NCI-H2107 treated with DMSO at 0.1 percent for 48 hours (cell line): ENCODE results near the gene CFAP61.
A peak's percentile ranks its signal among the peaks of the same experiment; 100 is the strongest.
"Not testable (repeated sequence)": the region's sequence is repeated elsewhere in the genome, so short reads cannot be mapped to it uniquely, and the experiment has no call there.

Experiments
- DNase-seq: peaks from one replicate; lab custom pipeline; 2025; ENCODE audit not compliant: unreplicated experiment; lab: John Stamatoyannopoulos, UW

CFAP61 gene

DNA sequence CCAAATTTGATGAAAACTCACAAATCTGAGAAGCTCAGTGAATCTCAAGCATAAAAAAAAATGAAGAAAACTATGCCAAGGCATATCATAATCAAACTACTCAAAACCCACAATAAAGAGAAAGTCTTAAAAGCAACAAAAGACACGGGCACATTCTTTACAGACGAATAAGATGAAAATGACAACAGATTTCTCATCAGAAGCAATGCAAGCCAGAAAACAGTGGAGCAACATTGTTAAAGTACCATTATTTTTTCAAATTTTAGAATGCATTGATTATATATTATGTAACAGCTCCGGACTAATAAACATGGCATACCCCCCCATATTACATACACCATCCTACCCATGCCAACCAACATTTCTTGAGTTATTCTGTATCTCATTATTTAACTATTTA is 260.2 kb downstream of the CFAP61 start:
- no peak for DNase-seq

DNA sequence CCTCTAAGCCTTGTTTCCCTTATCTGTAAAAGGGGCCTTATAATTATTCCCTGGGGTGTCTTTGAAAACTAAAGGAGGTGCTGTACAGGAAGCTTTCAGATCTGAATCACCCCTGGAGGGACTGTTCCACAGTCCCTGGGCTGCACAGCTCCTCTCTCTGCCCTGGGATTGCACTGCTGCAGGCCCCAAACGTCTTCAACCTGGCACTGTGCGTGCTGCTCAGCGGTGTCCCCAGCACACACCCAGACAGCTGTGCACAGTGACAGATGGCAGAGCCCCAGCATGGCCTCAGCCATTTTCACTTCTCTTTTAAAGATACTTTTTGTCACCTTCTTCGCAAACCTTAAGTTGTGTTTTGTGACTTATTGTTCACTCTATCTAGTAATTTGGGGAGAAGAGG is 264.9 kb downstream of the CFAP61 start:
- no peak for DNase-seq

DNA sequence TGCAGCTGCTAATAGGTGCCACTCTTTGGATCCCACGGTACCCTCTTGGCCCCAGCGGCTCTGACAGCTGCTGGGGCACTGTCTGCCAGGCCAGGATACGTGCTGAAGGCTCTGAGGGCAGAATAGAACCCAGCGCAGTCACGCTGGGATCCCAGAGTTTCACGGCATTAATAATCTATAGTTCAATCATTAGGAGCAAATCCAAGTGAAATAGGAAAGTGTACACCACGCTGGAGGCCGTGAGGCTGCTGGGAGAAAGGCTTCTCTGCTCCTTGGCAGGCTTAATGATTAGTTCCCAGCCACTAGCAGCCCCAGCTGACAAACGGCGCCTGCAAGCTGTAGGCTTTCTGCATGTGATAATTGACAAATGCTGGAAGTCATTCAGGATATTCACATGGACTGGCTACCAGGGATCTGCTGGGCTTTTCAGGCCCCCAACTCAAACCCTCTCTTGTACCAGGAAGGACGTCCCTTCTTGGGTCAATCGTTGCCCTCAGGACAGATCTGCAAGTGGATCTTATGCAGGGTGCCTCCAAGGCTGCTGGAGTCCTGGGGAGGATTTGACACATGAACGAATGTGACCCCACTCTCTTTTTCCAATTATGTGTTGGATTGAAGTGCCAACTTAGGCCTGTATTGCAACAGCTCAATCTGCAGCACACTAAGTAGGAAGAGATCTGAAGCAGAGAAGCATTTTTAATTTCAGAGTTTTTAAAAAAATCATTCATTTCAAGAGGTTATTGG is 265.5 kb downstream of the CFAP61 start:
- no peak for DNase-seq

DNA sequence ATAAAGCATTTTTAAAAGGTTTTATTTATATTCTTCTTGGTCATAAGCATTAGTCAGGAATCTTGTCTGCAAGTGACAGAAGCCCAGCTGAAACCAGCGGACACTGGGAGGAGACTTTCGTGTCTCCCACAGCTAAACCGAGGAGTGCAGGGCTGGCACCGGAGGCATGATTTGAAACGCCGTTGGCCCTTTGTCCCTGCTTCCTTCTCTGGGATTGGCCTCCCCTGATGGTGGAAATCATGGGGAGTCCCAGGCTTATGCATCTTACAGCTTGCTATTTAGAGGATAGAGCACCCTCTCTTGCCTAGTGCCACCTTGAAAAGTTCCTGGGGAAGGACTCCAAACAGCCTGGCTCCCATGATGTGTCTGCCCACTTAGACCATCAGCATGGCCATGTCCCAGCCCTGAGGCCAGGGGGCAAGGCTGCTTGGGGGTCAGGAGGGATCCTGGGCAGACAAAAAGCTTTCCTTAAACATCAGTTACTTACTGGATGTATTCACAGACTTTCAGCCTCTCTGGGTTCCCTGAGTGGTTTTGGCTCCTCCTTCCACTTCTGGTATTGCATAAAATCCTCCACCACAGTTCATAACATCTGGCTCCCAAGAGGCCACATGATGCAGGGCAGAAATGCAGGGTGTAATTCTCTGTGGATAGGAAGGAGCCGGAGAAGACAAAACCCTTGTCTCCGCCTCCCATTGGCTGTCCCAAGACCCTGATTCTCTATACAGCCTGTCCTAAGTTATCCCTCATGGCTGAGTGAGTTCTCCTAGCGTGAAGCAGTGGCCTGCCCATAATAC is 266.2 kb downstream of the CFAP61 start:
- DNase-seq: peak; percentile 22

DNA sequence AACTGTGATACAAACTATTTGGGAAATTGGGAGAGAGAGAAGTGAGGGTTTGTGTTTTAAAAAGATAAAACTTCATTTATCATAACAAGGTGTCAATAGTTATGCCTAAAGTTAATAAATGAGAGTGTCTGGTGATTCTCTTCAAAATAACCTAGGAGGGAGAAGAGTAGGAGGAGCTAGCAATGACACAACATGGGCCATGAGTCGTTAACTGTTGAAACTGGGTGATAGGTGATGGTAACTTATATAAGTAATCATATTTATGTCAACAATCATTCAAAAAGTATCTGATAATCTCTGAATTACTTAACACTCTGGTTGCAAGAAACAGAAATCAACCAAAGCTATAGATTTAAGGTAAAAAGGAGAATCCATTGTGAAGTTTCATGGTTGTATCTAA is 268.8 kb downstream of the CFAP61 start:
- DNase-seq: no peak

DNA sequence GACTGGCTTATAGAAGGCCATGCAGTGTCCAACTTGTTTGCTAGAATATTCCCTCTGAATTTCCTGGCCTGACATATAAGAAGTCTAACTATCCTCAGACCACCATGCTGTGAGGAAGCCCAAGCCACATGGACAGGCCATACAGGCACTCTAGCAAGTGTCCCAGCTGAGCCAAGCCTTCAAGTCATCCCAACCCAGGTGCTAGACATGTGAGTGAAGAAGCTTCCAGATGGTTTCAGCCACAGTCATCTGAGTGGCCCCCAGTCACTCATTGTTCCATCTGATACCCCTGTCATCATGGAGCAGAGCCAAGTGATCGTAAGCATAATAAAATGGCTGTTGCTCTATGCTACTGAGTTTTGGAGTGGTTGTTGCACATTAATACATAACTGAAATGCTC is 269.6 kb downstream of the CFAP61 start:
- no peak for DNase-seq

DNA sequence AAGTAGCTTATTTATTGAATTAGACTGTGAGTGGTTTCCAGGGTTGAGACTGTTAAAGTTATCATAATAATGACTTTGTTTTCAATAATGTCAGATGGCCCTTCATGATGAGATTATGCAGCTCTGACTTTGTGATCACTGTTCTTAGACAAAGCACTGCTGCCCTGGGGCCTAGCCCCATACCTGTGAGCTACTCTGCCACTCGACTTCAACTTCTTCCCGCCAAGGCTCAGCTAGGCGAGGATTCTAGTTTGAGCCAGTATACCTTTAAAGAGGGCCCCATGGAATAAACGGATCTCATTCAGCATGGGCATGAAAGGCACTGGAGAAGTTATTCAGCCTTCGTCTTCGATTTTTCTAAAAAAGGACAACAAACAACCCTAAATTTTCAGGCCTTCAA is 270.6 kb downstream of the CFAP61 start:
- DNase-seq: no peak

DNA sequence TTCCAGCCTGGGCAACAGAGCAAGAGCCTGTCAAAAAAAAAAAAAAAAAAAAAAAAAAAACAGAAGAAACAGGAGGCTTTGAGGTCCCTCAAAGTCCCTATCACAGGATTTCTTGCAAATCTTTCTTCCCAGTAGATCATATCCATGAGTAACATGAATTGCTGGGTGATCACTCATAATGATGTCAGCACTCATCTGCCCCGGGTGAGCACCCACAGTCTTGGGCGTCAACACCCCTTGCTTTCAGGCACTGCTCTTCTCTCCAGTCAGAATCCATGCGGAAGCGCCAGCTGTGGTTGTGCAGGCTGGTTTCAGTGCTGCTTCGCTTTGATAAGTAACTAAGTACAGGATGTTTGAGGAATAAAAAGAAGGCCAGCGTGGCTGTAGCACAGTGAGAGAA is 275.4 kb downstream of the CFAP61 start:
- no peak for DNase-seq

DNA sequence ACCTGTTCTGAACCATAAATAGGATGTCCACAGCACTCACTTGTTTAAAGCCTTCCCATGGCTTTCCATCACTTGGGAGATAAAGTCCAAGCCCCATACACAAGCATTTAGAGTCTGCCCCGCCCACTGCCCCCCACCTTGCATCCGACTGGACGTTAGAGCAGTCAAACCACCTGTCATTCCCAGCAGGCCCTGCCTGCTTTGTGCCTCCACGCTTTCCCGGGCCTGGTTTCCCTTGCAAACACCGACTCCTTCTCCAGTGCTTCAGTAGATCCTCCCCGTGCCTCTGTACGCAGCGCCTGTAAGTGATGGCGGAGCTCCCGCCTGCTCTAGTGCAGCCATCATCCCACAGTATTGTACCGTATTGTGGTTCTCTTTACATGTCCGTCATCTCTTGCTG is 277.2 kb downstream of the CFAP61 start:
- DNase-seq: no peak

DNA sequence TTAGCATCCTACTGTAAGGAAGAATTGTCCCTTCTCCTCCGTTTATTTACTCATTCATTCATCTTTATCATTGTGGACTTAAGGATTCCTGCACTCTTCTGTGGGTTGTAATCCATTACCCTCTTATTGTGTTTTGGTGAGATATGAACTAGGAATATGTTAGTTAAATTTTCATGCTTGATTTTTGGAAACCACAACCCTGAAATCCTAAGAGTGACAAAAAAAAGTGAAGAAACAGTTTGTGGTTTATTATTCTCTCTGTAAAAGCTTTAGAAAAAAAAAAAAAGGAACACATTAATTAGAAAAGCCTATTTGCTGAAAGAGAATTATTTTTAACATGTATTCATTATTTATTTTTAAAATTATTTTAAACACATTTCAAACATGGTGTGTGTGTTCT is 278.8 kb downstream of the CFAP61 start:
- no peak for DNase-seq

DNA sequence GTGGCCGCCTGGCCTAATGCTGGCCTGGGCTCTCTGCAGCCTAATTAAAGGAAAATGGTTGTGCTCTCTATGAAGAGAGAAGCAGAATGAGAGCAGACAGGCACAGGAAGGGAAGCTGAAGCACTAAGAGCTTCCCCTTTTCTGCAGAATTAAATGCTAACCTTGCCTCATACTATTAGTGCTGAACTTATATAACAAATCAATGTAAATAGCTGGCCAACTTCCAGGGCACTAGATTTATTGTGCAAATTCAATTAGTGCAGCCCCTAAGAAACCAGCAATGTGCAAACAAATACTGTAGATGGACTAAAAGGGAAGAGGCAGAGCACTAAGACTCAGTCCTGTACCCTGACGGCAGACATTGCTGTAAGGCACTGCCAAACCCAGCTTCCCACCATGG is 279.5 kb downstream of the CFAP61 start:
- no peak for DNase-seq

DNA sequence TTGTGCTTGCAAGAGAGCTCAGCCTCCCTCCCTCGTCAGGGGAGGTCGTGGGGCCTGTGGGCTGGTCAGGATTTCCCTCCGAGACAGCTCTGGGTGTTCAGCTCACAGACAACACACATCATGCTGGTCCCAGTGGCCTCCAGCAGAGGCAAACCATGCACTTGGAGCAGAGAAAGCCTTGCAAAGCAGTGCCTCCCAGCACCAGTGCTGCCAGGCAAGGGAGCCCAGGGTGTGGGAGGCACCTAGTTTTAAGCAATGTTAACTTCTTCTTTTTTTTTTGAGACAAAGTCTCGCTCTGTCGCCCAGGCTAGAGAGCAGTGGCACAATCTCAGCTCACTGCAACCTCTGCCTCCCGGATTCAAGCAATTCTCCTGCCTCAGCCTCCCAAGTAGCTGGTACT is 281.5 kb downstream of the CFAP61 start:
- no peak for DNase-seq

DNA sequence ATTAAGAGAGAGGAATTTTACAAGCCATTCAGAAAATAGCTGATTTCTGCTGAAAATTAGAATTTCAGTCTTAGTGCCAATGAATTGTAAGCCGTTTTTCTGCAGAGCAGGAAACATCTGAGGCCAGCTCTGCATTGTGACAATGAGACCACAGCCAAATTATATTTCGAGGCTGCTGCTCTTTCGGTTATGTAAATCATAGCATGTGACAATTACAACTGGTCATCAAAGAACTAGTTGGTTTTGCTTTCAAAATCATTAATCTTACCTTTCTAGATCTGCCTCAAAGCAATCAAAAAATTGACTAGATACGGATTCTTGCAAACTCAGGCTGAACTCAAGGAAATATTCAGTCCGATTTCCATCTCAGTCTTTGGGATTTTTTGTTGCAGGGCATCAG is 282.2 kb downstream of the CFAP61 start:
- DNase-seq: no peak

DNA sequence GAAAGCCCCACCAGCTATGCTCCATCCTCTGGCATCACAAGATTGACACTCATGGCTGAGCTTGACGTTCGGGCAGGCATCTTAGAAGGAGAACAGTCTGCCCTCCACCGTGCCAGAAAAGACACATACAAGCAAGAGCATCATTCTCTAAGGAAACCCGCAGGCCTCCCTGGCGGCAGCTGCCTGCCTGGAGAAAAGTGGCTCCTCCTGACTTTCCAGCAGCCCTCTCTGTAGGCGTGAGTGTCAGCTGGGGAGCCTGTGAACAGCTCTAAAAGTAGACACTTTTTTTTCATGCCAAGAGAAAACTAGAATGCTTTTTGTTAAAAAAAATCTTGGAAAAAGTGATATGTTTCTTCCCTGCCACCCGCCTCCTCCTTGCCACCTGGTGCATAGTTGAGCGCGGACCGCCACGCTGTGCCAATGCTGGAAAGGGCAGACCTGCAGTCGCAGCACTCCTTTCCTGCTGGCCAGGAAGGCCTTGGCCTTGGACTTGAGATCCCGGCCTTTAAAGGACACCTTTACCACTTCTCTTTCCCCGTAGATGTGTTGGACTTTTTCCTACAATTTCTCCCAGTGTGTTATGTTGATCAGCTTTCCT is 285.9 kb downstream of the CFAP61 start:
- DNase-seq: no peak

DNA sequence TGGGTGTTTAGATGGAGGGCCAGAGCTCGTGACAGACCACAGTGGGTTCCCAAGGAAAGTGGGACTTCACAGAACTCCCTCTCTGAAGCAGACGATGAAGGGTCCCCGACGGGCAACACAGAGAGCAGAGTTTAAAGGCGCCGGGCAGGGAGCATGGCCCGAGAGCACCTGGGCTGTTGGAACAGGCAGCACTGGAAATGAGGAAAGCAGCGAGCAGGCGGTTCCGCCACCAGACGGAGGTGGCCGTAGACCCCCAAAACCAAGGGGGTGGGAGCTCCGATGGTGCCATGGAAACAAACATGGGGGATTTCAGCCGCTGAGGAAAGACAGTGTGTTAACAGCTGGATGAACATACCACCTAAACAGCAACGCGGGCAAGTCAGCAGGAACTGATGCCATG is 288.1 kb downstream of the CFAP61 start:
- no peak for DNase-seq

DNA sequence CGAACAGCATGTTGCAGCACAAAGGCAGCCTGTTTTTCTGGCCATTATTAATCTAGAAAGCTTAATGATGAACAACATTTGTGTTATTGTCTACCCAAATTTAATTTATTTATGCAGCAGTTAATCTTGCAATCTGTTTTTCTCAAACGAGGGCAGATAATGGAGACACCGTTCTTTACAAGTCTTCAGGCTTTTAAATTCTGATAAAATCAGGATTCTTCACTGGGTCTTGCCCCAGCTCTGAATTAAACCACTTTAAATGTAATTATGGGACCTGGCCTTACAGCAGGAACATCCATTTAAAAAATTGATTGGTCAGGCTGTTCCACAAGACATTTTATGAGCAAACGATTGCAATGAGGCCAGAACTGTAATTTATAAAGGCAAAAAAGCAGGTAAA is 289.0 kb downstream of the CFAP61 start:
- no peak for DNase-seq

DNA sequence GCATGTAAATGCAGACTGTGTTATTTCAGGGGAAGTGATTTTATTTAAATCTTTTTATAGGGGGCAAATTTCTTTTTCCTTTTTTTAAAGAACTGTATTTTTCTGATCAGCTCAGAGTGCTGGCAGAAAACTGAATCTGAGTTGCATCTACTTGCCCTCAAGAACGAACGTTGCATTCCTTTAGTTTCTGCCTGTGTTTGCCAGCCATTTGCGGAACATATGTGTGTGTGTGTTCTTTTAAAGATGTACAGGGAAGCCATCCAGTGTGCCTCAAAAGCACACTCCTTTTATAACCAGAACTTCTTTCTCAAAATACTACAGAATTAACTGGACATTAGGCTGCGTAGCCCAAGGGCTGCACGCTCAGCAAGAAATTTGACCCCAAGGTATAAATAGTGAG is 289.7 kb downstream of the CFAP61 start:
- DNase-seq: no peak

DNA sequence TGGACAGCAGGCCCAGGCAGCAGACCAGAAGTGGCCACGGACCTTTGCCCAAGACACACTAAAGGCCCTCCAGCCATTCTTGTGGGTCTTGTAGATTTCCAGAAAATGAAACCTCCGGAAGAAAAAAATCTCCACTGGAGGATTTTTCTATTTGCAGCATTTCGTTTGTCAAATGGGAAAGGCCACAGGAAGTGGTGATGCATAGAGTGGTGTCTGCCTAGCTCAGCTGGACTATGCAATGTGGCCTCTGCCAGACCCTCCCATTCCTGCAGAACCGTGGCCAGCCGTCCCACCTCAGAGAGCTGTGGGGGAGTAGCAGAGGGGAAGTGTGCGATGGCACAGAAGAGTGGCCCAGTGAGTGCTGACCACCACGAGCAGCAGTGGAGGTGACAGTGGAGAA is 291.6 kb downstream of the CFAP61 start:
- no peak for DNase-seq

DNA sequence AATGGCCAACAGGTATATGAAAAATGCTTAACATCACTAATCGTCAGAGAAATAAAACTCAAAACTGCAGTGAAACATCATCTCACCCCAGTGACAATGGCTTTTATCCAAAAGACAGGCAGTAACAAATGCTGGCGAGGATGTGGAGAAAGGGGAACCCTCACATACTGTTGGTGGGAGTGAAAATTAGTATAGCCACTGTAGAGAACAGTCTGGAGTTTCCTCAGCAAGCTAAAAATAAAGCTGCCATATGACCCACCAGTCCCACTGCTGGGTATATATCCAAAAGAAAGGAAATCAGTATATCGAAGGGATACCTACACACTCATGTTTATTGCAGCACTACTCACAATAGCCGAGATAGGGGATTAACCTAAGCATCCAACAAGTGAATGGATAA is 292.1 kb downstream of the CFAP61 start:
- DNase-seq: no peak

DNA sequence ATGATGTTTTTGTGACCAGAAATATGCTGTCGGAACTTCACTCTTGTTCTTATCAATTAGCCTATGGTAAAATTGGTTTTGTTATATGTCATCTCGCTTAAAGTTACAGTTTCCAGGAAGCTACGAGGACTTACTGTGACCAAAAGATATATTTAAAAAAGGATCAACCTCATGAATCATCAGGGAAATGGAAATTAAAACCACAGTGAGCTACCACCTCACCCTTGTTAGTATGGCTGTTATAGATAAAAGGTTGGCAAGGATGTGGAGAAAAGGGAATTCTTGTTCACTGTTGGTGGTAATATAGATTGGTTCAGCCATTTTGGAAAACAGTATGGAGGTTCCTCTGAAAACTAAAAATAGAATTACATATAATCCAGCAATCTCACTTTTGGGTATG is 301.2 kb downstream of the CFAP61 start:
- DNase-seq: no peak

DNA sequence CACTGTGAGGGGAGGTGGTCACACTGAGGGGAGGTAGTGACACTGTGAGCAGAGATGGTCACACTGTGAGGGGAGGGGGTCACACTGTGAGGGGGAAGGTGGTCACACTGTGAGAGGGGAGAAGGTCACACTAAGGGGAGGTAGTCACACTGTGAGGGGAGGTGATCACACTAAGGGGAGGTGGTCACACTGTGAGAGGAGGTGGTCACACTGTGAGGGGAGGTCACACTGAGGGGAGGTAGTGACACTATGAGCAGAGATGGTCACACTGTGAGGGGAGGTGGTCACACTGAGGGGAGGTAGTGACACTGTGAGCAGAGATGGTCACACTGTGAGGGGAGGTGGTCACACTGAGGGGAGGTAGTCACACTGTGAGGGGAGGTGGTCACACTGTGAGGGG is 303.2 kb downstream of the CFAP61 start:
- not testable (repeated sequence) for DNase-seq

DNA sequence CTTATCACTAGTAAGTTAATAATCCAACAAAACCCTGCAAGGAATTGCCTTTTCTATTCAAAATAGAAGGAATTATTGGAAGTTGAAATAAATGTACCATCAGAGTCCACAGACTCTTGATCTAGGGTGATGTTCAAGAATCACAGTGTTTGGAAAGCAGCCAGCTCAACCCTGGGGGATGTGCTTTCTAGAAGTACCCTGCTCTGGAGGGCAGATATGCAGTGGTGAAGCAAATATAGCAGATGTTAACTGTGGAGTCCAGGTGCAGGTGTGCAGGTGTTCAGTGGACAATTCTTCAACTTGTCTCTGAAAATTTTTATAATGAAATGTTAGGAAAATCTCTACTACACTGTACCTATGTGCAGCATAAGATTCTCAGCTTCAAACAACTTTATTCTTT is 306.5 kb downstream of the CFAP61 start:
- no peak for DNase-seq
